ENCODE data around the gene LDLRAP1.

DNA sequence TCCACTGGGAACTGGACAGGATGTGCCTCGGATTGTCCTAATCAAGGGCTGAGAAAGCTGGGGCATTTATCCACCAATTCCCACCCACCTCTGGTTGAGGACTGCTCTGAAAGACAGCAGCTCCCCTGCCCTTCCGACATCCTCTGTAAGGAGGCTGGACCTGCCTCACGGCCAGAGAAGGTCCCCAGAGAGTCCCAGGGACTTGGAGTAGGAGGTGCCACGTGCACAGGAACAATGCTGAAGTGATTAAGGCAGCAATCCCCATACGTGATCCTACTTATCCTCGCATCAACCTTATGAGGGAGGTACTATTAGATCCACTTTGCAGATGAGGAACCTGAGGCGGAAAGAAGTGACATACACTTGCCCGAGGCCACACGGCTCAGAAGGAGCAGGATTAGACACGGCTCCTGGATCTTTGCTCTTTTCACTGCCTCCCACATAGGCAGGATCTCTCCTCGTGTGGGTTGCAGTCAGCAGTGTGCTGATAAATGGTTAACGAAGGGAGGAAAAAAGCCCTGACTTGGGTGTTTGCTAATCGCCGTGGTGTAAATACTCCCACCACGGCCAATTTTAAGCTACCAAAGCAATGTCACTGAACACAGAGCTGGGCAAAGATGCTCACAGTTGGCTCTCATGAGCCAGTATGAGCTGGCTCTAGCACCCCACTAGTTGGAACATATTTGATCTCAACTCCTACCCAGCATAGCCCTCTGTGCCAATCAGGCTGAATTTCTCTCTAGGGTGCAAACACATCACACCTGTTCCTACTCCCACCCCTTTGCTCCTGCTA is 18.6 kb upstream of the LDLRAP1 start:
- TF ChIP-seq, protein P1, sequence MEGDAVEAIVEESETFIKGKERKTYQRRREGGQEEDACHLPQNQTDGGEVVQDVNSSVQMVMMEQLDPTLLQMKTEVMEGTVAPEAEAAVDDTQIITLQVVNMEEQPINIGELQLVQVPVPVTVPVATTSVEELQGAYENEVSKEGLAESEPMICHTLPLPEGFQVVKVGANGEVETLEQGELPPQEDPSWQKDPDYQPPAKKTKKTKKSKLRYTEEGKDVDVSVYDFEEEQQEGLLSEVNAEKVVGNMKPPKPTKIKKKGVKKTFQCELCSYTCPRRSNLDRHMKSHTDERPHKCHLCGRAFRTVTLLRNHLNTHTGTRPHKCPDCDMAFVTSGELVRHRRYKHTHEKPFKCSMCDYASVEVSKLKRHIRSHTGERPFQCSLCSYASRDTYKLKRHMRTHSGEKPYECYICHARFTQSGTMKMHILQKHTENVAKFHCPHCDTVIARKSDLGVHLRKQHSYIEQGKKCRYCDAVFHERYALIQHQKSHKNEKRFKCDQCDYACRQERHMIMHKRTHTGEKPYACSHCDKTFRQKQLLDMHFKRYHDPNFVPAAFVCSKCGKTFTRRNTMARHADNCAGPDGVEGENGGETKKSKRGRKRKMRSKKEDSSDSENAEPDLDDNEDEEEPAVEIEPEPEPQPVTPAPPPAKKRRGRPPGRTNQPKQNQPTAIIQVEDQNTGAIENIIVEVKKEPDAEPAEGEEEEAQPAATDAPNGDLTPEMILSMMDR (IDR thresholded peaks at IDR 0.05), result no peak
- TF ChIP-seq EZH2 (IDR thresholded peaks at IDR 0.05; ENCODE audit: borderline replicate concordance, insufficient read depth, low read depth, low read length, poor library complexity, severe bottlenecking), result no peak

Data from B cell (primary cell).